ENCODE results near the gene MYCBP. TPM values are rescaled to one million over a fixed set of nuclear protein-coding genes. Genes with fewer than 3 reads are reported as not detected.

Gene MYCBP
- total RNA-seq, 4 donors from 2014 or later, result 17.4 to 22.5 (median 21.2) TPM

DNA sequence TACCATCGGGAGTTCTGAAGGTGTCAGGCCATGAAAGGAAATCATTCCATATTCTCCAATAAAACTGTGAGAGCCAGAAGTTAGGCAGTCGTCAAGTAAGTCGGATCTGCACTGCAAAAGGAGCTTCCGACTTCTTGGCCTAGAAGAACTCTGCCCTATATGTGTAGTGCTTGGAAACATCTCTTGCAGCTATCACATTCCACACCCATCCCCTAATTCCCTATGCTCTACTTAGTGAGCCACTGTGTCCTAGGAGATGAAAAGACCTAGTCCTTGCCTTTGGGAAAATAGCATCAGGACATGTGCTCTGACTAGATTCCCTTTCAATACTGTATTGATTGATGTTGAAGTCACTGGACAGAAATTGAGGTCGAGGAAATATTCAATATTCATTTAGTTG is 16.4 kb upstream of the MYCBP start:
- intact Hi-C loops (cut with DNase I), result no loop called here
- DNase-seq (ENCODE audit: extremely low spot score), result no peak
- Histone ChIP-seq H3K4me3 (no peak overlapping the region), H3K4me1 (no peaks in the 10 kb centered on the region), H3K27me3 (no peaks in the 10 kb centered on the region), H3K27ac (replicated peaks in 1 of 4) (no peak overlapping the region), H3K36me3 (no peaks in the 10 kb centered on the region), H3K9me3 (no peaks in the 10 kb centered on the region)
- 81% methylated on average over 5 of the region's 5 CpGs for WGBS
- no peak for TF ChIP-seq POLR2A (IDR thresholded peaks at IDR 0.05; ENCODE audit: low read depth)
- TF ChIP-seq, protein P1, sequence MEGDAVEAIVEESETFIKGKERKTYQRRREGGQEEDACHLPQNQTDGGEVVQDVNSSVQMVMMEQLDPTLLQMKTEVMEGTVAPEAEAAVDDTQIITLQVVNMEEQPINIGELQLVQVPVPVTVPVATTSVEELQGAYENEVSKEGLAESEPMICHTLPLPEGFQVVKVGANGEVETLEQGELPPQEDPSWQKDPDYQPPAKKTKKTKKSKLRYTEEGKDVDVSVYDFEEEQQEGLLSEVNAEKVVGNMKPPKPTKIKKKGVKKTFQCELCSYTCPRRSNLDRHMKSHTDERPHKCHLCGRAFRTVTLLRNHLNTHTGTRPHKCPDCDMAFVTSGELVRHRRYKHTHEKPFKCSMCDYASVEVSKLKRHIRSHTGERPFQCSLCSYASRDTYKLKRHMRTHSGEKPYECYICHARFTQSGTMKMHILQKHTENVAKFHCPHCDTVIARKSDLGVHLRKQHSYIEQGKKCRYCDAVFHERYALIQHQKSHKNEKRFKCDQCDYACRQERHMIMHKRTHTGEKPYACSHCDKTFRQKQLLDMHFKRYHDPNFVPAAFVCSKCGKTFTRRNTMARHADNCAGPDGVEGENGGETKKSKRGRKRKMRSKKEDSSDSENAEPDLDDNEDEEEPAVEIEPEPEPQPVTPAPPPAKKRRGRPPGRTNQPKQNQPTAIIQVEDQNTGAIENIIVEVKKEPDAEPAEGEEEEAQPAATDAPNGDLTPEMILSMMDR (IDR thresholded peaks at IDR 0.05), result no peak
- no peak for TF ChIP-seq POLR2AphosphoS5 (IDR thresholded peaks at IDR 0.05)
- no peak for TF ChIP-seq EP300 (IDR thresholded peaks at IDR 0.05)

DNA sequence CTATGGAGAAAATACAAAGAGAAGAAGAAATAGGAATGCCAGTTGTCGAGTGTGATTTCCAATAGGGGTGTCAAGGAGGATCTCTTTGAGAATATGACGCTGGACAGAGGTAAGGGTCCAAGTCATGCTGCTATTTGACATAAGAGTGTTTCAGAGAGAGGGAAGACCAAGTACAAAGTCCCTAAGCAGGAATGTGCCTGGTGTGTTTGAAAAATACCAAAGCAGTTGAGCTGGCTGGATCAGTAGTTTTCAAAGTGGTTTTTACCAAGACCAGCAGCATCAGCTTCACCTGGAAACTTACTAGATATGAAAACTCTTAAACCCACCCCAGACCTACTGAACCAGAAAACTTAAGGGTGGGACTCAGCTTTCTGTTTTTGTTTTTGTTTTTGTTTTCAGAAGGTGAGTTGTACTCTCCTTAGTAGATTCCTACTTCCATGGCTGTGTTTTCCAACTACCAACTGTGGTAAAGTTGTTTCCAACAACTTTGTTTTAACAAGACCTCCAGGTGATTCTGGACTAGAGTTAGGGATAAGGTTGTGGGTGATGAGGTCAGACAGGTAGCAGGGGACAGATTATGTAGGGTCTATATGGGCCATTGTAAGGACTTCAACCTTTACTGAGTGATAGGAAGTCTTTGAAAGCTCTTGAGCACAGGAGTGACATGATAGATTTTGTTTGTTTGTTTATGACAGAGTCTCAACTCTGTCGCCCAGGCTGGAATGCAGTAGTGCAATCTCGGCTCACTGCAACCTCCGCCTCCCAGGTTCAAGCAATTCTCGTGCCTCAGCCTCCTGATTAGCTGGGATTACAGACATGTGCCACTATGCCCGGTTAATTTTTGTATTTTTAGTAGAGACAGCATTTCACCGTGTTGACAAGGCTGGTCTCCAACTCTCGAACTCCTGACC is 15.5 kb upstream of the MYCBP start:
- Histone ChIP-seq H3K27ac (replicated peaks in 1 of 4) (no peak overlapping the region), H3K4me3 (no peak overlapping the region), H3K27me3 (no peaks in the 10 kb centered on the region), H3K36me3 (no peaks in the 10 kb centered on the region), H3K9me3 (no peaks in the 10 kb centered on the region), H3K4me1 (no peaks in the 10 kb centered on the region)
- WGBS, result 89% methylated on average over 9 of the region's 9 CpGs
- no peak for DNase-seq (ENCODE audit: extremely low spot score)
- TF ChIP-seq, protein P1 (IDR thresholded peaks at IDR 0.05), result no peak
- TF ChIP-seq POLR2AphosphoS5 (IDR thresholded peaks at IDR 0.05) (no peak), EP300 (IDR thresholded peaks at IDR 0.05) (no peak), POLR2A (IDR thresholded peaks at IDR 0.05; ENCODE audit: low read depth) (no peak)
- intact Hi-C loops (cut with DNase I), result no loop called here

DNA sequence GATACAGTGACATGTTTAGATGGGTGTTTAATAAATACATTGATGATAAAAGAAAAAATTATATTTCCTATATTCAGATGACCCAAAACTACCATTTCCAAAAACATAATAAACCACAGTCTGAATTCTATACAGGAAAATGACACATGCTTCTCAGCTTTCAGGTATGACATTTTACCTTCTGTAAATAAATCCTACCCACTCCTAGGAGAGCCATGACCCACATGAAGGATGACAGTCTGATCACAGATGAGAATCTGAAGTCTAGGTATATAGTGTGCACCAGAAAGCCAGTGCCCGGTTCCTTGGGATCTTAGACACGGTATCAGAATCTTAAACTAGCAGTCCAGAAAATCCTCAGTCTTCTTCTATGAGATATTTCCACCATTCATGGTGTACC is 11.9 kb upstream of the MYCBP start:
- TF ChIP-seq EP300 (IDR thresholded peaks at IDR 0.05), result no peak
- TF ChIP-seq POLR2AphosphoS5 (IDR thresholded peaks at IDR 0.05), result no peak
- TF ChIP-seq POLR2A (IDR thresholded peaks at IDR 0.05; ENCODE audit: low read depth), result no peak
- TF ChIP-seq, protein P1 (IDR thresholded peaks at IDR 0.05), result no peak
- Histone ChIP-seq H3K36me3 (no peaks in the 10 kb centered on the region), H3K9me3 (no peaks in the 10 kb centered on the region), H3K27ac (replicated peaks in 1 of 4) (no peak overlapping the region), H3K27me3 (no peaks in the 10 kb centered on the region), H3K4me1 (no peaks in the 10 kb centered on the region), H3K4me3 (no peak overlapping the region)
- DNase-seq (ENCODE audit: extremely low spot score), result no peak
- intact Hi-C loops (cut with DNase I), result no loop called here
- 100% methylated on average over 2 of the region's 2 CpGs for WGBS

DNA sequence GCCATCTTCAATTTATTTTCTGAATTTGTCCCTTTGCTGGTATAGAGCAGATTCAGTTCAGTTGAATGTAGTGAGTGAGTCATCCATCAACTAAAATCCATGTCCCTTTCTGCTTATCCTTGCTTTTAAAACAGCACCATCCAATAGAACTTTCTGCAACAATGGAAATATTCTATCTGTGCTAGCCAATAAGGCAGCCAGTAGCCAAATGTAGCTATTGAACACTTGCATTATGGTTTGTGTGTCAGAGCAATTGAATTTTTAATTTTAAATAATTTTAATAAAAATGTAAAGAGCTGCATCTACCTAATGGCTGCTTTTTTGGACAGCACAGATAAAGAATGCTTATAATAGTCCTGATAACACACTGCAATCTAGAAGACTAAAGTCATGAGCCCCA is 8.3 kb upstream of the MYCBP start, which contains the start of gene GJA9:
Gene GJA9 (minus strand): TSS at position 101 of the 400 bp plus-strand sequence. CDS start 5,489 bp downstream, outside the sequence.
- intact Hi-C loops (cut with DNase I), result no loop called here
- no peak for DNase-seq (ENCODE audit: extremely low spot score)
- TF ChIP-seq EP300 (IDR thresholded peaks at IDR 0.05) (no peak), POLR2A (IDR thresholded peaks at IDR 0.05; ENCODE audit: low read depth) (no peak), POLR2AphosphoS5 (IDR thresholded peaks at IDR 0.05) (no peak)
- TF ChIP-seq, protein P1 (IDR thresholded peaks at IDR 0.05), result no peak
- Histone ChIP-seq H3K9me3 (no peaks in the 10 kb centered on the region), H3K4me1 (no peaks in the 10 kb centered on the region), H3K27me3 (no peaks in the 10 kb centered on the region), H3K27ac (replicated peaks in 1 of 4) (no peak within 1 kb of the TSS), H3K36me3 (no peaks in the 10 kb centered on the region), H3K4me3 (no peak within 1 kb of the TSS)
